PC-3 (cell line): ENCODE results near the gene ORMDL2. TPM values are rescaled to one million over a fixed set of nuclear protein-coding genes. Genes with fewer than 3 reads are reported as not detected.

ENCODE experiments used
- ATAC-seq: fragments of 200-7000 bp; cut with Tn5 transposase; 2 replicates; pipeline ENCODE4 v1.9.1; 2020; ENCODE audit warnings: mild to moderate bottlenecking, moderate library complexity
- BruUV-seq: library from RNA; stranded (reverse); fragments of 400-500 nt; replicated peaks from 2 replicates; lab custom pipeline; 2021; lab: Mats Ljungman, UMichigan
- CTCF ChIA-PET: fragments of 300-600 bp; sonication (Branson Sonifier 250); formaldehyde crosslinking; loops from one replicate; lab custom pipeline; 2022; ENCODE audit warnings: antibody characterized with exemption; lab: Charles Lee
- POLR2A ChIA-PET: fragments of 300-600 bp; sonication (Branson Sonifier 250); formaldehyde crosslinking; loops from one replicate; lab custom pipeline; 2022; ENCODE audit warnings: antibody characterized with exemption; ENCODE audit not compliant: unreplicated experiment; lab: Charles Lee
- DNase-seq: peaks from one replicate; pipeline ENCODE4 v3.0.0-alpha.2; 2015
- H2AFZ ChIP-seq: fragments of 300-600 bp; sonication (generic); 2 replicates; pipeline ENCODE4 v1.6.0; 2016; ENCODE audit warnings: antibody characterized with exemption, low read length
- H3F3A ChIP-seq: fragments of 300-600 bp; sonication (generic); one replicate; pipeline ENCODE4 v1.6.0; 2017; ENCODE audit warnings: antibody characterized with exemption, low read length, control low read depth, mild to moderate bottlenecking; ENCODE audit not compliant: unreplicated experiment
- H3K27ac ChIP-seq: fragments of 300-600 bp; sonication (generic); 2 replicates; pipeline ENCODE4 v1.5.1; 2016; ENCODE audit warnings: mild to moderate bottlenecking, low read length
- H3K27me3 ChIP-seq: fragments of 300-600 bp; sonication (generic); 2 replicates; pipeline ENCODE4 v1.6.1; 2016; ENCODE audit warnings: low read length, mixed read lengths
- H3K36me3 ChIP-seq: fragments of 300-600 bp; sonication (generic); 2 replicates; pipeline ENCODE4 v1.6.1; 2016; ENCODE audit warnings: low read depth, mixed run types, low read length, mixed read lengths
- H3K4me1 ChIP-seq: fragments of 300-600 bp; sonication (generic); 2 replicates; pipeline ENCODE4 v1.5.1; 2016; ENCODE audit warnings: low read length; ENCODE audit not compliant: insufficient read depth
- H3K4me2 ChIP-seq: fragments of 300-600 bp; sonication (generic); 2 replicates; pipeline ENCODE4 v1.6.0; 2016; ENCODE audit warnings: low read length
- H3K4me3 ChIP-seq: fragments of 300-600 bp; sonication (generic); 2 replicates; pipeline ENCODE4 v1.5.1; 2016; ENCODE audit warnings: mild to moderate bottlenecking, low read length, mixed read lengths
- H3K79me2 ChIP-seq: fragments of 300-600 bp; sonication (generic); 2 replicates; pipeline ENCODE4 v1.6.1; 2017; ENCODE audit warnings: low read length, mixed read lengths
- H3K9ac ChIP-seq: fragments of 300-600 bp; sonication (generic); 2 replicates; pipeline ENCODE4 v1.6.0; 2016; ENCODE audit warnings: mild to moderate bottlenecking, low read length
- H3K9me2 ChIP-seq: fragments of 300-600 bp; sonication (generic); replicated peaks from 2 replicates; pipeline ENCODE4 v1.6.1; 2016; ENCODE audit warnings: mixed run types, low read length, mixed read lengths
- H3K9me3 ChIP-seq: fragments of 300-600 bp; sonication (generic); 2 replicates; pipeline ENCODE4 v1.6.1; 2016; ENCODE audit warnings: low read length, mixed read lengths
- H4K20me1 ChIP-seq: fragments of 300-600 bp; sonication (generic); 2 replicates; pipeline ENCODE4 v1.6.1; 2016; ENCODE audit warnings: low read length, mixed read lengths
- CTCF ChIP-seq: fragments of 300-600 bp; sonication (generic); conservative IDR thresholded peaks from 2 replicates; pipeline ENCODE4 v1.5.1; 2017; ENCODE audit warnings: antibody characterized with exemption, low read depth, mild to moderate bottlenecking, low read length
- EZH2 ChIP-seq: fragments of 300-600 bp; sonication (generic); IDR thresholded peaks from one replicate; pipeline ENCODE4 v1.6.1; 2017; ENCODE audit warnings: antibody characterized with exemption, mild to moderate bottlenecking, low read length; ENCODE audit not compliant: unreplicated experiment
- EZH2phosphoT487 ChIP-seq: fragments of 300-600 bp; sonication (generic); IDR thresholded peaks from 2 replicates; pipeline ENCODE4 v1.6.1; 2018; ENCODE audit warnings: mild to moderate bottlenecking, antibody characterized with exemption, low read length, borderline replicate concordance
- intact Hi-C: fragments of 100-400 bp; cut with micrococcal nuclease; formaldehyde crosslinking; loops from 2 replicates; pipeline ENCODE4 v1.9.0; 2023
- total RNA-seq: library from RNA; depleted of rRNA; stranded (reverse); fragments of >200 nt; gene quantifications from 2 replicates; pipeline ENCODE4 v1.2.3, GENCODE V29; 2014

The ORMDL2 gene
- total RNA-seq, 1 experiment from 2014 or later: 19.2 TPM

GRCh38 chr12:55847603-55848291, 29.9 kb downstream of the ORMDL2 start:
- peaks cover 4% of the 10 kb centered on the region for H3K4me1 ChIP-seq
- no peaks in the 10 kb centered on the region for H3K9me2 ChIP-seq
- peaks cover 14% of the 10 kb centered on the region for H3K27me3 ChIP-seq
- H3K79me2 ChIP-seq: no peaks in the 10 kb centered on the region
- no peak overlapping the region for H3K4me2 ChIP-seq
- H3K27ac ChIP-seq: no peak overlapping the region
- peak; percentile 23 for DNase-seq
- TF ChIP-seq EZH2 (no peak), EZH2phosphoT487 (no peak), CTCF (no peak)
- POLR2A ChIA-PET: no interaction called here
- no peak overlapping the region for H3K4me3 ChIP-seq
- CTCF ChIA-PET: interaction anchor here (0.6 kb wide), 1 partner anchor 61 kb away, joined by 14 read pairs; no protein-coding TSS in a partner anchor
- no peak overlapping the region for H3K9ac ChIP-seq
- no peaks in the 10 kb centered on the region for H3F3A ChIP-seq
- H3K9me3 ChIP-seq: no peaks in the 10 kb centered on the region
- no TSS peak for BruUV-seq
- no peaks in the 10 kb centered on the region for H3K36me3 ChIP-seq
- peak overlapping the region; percentile 29; the same call in 1 of the 2 replicates for H2AFZ ChIP-seq
- intact Hi-C loops: no loop called here
- ATAC-seq: peak; percentile 38; the same call in 1 of the 2 replicates
- no peaks in the 10 kb centered on the region for H4K20me1 ChIP-seq

GRCh38 chr12:55849616-55850343, 31.9 kb downstream of the ORMDL2 start:
- Histone ChIP-seq H3K9ac (no peak overlapping the region), H3K27me3 (peaks cover 14% of the 10 kb centered on the region), H3K79me2 (no peaks in the 10 kb centered on the region), H3K9me2 (no peaks in the 10 kb centered on the region), H3K4me1 (no peaks in the 10 kb centered on the region), H3F3A (no peaks in the 10 kb centered on the region), H3K9me3 (no peaks in the 10 kb centered on the region), H3K4me3 (no peak overlapping the region), H3K27ac (no peak overlapping the region), H4K20me1 (no peaks in the 10 kb centered on the region), H3K4me2 (no peak overlapping the region), H2AFZ (no peak overlapping the region), H3K36me3 (no peaks in the 10 kb centered on the region)
- DNase-seq (no peak), ATAC-seq (no peak)
- ChIA-PET POLR2A (no interaction called here), CTCF (interaction anchor here (0.8 kb wide), 1 partner anchor 202 kb away, joined by 3 read pairs; no protein-coding TSS in a partner anchor)
- BruUV-seq: no TSS peak
- no peak for TF ChIP-seq EZH2
- intact Hi-C loops: no loop called here

DNA sequence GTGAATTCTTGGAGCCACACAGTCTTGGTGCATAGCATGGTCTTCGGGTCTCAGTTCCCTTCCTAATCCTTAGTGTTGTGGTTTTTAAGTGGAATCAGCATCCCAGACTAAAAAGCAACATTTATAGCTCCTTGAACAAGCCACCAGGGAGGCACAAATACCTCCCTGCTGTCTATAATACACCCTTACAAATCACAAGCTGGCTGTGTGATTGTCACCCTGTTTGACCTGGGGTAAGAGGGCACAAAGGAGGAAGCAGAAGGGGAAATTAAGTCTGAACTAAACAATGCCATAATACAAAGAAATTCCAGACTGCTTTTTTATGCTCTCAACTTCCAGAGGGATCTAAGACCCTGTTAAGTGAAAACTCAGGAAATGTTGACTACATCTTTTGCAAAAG, 32.6 kb downstream of the ORMDL2 start:
- Histone ChIP-seq H3K4me1 (no peaks in the 10 kb centered on the region), H3K27me3 (peaks cover 14% of the 10 kb centered on the region), H3K9me2 (no peaks in the 10 kb centered on the region), H3K79me2 (no peaks in the 10 kb centered on the region), H3K9me3 (no peaks in the 10 kb centered on the region), H3K4me3 (no peak overlapping the region), H3K9ac (no peak overlapping the region), H4K20me1 (no peaks in the 10 kb centered on the region), H3K36me3 (no peaks in the 10 kb centered on the region), H2AFZ (no peak overlapping the region), H3F3A (no peaks in the 10 kb centered on the region), H3K27ac (no peak overlapping the region), H3K4me2 (no peak overlapping the region)
- ChIA-PET POLR2A (no interaction called here), CTCF (interaction anchor here (0.8 kb wide), 1 partner anchor 203 kb away, joined by 3 read pairs; no protein-coding TSS in a partner anchor)
- BruUV-seq: no TSS peak
- intact Hi-C loops: no loop called here
- ATAC-seq (no peak), DNase-seq (no peak)
- TF ChIP-seq EZH2 (no peak), CTCF (no peak), EZH2phosphoT487 (no peak)
